Epithelial cell of esophagus (primary cell): ENCODE measurements around the gene MAST3.
A peak's percentile ranks its signal among the peaks of the same experiment; 100 is the strongest.

Source experiments
- DNase-seq: peaks from one replicate; pipeline ENCODE4 v3.0.0; 2010; ENCODE audit warnings: low read depth
- H3K4me3 ChIP-seq: 2 replicates; pipeline ENCODE4 v1.5.1; 2011; ENCODE audit warnings: mild to moderate bottlenecking, low read length, control low read depth
- TF ChIP-seq, protein P1 (sequence below): IDR thresholded peaks from 2 replicates; pipeline ENCODE4 v1.5.1; 2011; ENCODE audit warnings: low read depth, mild to moderate bottlenecking, low read length, control low read depth, inconsistent platforms; ENCODE audit not compliant: insufficient read depth; ENCODE audit errors: missing control alignments

MAST3 gene

DNA sequence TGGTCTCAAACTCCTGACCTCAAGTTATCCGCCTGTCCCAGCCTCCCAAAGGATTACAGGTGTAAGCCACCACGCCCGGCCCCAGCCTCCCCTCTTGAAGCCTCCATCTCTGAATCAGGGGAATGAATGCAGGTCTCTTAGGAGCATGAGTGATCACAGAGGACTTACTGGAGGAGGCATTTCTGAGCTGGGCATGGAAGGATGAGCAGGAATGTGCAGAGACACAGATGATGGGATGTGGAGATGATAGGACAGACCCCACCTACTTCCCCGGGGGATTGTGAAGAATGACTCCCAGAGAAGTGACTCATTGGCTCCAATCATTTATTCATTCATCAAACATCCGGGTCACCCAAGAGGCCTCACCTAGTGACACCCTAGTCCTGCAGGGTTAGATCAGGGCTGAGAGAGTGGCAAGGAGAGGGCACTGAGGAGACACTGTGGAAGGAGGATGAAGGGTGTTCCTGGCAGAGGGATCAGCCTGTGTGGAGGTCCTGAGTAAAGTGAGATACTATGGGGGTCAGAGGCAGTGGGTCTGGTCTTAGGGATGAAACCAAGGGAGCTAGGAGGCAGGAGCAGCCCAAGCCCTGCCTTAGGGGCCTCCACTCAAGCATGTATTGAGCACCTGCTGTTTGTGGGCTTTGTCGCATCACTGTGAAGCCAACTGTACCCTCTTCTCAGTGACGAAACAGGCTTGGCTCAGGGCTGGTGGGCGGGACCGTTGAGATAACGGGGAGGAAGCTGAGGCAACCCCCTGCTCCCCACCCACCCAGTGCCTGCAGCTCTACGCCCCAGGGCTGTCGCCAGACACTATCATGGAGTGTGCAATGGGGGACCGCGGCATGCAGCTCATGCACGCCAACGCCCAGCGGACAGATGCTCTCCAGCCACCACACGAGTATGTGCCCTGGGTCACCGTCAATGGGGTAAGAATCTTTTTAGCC, 79.1 kb downstream of the MAST3 start:
- TF ChIP-seq, protein P1, sequence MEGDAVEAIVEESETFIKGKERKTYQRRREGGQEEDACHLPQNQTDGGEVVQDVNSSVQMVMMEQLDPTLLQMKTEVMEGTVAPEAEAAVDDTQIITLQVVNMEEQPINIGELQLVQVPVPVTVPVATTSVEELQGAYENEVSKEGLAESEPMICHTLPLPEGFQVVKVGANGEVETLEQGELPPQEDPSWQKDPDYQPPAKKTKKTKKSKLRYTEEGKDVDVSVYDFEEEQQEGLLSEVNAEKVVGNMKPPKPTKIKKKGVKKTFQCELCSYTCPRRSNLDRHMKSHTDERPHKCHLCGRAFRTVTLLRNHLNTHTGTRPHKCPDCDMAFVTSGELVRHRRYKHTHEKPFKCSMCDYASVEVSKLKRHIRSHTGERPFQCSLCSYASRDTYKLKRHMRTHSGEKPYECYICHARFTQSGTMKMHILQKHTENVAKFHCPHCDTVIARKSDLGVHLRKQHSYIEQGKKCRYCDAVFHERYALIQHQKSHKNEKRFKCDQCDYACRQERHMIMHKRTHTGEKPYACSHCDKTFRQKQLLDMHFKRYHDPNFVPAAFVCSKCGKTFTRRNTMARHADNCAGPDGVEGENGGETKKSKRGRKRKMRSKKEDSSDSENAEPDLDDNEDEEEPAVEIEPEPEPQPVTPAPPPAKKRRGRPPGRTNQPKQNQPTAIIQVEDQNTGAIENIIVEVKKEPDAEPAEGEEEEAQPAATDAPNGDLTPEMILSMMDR, result no peak
- no peak for DNase-seq
- no peak overlapping the region for H3K4me3 ChIP-seq

DNA sequence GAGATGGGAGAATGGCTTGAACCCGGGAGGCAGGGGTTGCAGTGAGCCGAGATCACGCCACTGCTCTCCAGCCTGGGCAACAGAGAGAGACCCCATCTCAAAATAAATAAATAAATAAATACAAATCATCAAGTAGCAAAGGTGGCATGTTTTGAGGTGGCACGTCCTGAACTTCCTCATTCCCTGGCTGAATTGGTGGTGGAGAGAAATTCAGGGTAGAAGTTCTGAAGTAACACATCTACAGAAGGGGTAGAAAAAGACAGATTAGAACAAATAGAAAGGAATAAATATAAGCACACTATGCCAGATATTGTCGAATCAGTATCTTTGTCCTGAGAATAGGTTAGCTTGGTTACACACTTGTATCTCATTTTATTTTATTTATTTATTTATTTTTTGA, 82.4 kb downstream of the MAST3 start:
- TF ChIP-seq, protein P1, result no peak
- H3K4me3 ChIP-seq, result no peak overlapping the region
- no peak for DNase-seq

DNA sequence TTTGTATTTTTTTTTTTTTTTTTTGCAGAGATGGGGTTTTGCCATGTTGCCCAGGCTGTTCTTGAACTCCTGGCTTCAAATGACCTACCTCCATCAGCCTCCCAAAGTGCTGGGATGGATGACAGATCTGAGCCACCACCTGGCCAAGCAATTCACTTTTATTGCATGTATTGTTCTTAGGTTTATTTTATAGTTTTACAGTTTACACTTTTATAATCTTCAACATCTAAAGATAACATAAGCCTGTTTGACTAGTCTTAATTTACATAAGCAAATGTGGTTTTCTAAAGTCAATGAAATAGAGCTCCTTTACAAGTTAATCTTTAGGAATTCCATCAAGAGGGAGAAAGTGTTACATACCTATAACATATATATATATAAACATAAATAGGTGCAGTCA, 86.0 kb downstream of the MAST3 start:
- no peak overlapping the region for H3K4me3 ChIP-seq
- TF ChIP-seq, protein P1, result no peak
- DNase-seq, result no peak

DNA sequence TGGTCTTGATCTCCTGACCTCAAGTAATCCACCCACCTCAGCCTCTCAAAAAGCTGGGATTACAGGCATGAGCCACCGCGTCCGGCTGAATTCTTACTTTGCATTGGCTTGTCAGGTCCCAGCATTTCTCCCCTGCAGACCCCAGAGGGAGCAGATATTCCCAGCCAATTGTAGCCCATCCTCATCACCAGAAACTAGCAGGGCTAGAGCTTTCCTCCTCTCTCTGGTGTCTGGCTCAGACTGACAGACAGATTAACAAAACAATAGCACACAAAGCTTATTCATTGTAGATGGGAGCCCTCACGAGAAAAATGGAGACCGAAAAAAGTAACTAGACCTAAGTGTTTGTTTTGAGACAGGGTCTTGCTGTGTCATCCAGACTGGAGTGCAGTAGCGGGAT, 88.0 kb downstream of the MAST3 start:
- DNase-seq, result no peak
- H3K4me3 ChIP-seq, result no peak overlapping the region
- TF ChIP-seq, protein P1, result no peak

DNA sequence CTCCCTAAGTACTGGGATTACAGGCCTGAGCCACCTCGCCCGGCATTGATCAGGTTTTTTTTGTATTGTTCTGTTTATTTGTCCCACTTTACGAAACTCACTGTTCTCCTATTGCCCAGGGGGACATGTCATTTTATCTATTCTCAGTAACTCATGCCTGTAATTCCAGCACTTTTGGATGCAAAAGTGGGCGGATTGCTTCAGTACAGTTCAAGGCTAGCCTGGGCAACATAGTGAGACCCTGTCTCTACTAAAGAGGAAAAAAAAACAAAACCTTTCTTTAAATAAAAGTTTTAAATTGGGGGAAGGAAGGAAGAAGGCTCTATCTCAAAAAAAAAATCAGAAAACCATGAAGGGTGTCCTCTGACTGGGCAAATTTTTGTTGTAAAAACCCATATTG, 92.7 kb downstream of the MAST3 start:
- TF ChIP-seq, protein P1, result no peak
- no peak for DNase-seq
- H3K4me3 ChIP-seq, result no peak overlapping the region

DNA sequence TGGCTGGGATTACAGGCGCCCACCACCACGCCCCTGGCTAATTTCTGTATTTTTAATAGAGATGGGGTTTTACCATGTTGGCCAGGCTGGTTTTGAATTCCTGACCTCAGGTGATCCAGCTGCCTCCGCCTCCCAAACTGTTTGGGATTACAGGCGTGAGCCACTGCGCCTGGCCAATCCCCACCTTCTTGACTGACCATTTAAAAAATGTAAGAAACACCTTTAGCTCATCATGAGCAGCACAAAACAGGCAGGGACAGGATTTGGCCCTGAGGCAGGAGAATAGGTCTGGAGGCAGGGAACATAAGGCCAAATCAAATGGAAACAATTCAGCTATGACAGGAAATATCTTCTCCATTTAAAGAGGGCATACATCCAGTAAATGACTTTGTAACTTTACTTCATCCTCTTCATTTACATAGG, 94.1 kb downstream of the MAST3 start:
- TF ChIP-seq, protein P1, result no peak

More for the DNA sequence above, 94.1 kb downstream of the MAST3 start:
- peak; percentile 91 for DNase-seq
- H3K4me3 ChIP-seq, result peak overlapping the region; percentile 55
